ENCODE data around the gene LIMS3.
"Not testable (repeated sequence)": the region's sequence is repeated elsewhere in the genome, so short reads cannot be mapped to it uniquely, and the experiment has no call there.

Gene LIMS3

GRCh38 chr2:109898462-109899336, at the start of gene LIMS3:
Gene LIMS3, plus strand, starts transcription at chr2:109898688. Its CDS starts 41 bp downstream, at chr2:109898729.
- not testable (repeated sequence) for DNase-seq

- DNase-seq: not testable (repeated sequence)
Measured at GRCh38 chr2:109871129-109871751, 27.2 kb upstream of the LIMS3 start.

- not testable (repeated sequence) for DNase-seq
Measured at GRCh38 chr2:109876625-109877024, 21.9 kb upstream of the LIMS3 start.

GRCh38 chr2:109882112-109882511, 16.4 kb upstream of the LIMS3 start:
- not testable (repeated sequence) for DNase-seq

GRCh38 chr2:109888414-109888813, 10.1 kb upstream of the LIMS3 start:
- DNase-seq: not testable (repeated sequence)

- not testable (repeated sequence) for DNase-seq
Measured at GRCh38 chr2:109889909-109890308, 8.6 kb upstream of the LIMS3 start.

- DNase-seq: not testable (repeated sequence)
Measured at GRCh38 chr2:109891024-109891423, 7.5 kb upstream of the LIMS3 start.

- DNase-seq: not testable (repeated sequence)
Measured at GRCh38 chr2:109893736-109894135, 4.8 kb upstream of the LIMS3 start.

GRCh38 chr2:109894141-109894540, 4.3 kb upstream of the LIMS3 start:
- not testable (repeated sequence) for DNase-seq

GRCh38 chr2:109895090-109895869, 3.2 kb upstream of the LIMS3 start:
- DNase-seq: not testable (repeated sequence)

- not testable (repeated sequence) for DNase-seq
Measured at GRCh38 chr2:109896212-109896611, 2.3 kb upstream of the LIMS3 start.

- not testable (repeated sequence) for DNase-seq
Measured at GRCh38 chr2:109897769-109898461, 573 bp upstream of the LIMS3 start.

- not testable (repeated sequence) for DNase-seq
Measured at GRCh38 chr2:109905796-109906195, 7.3 kb downstream of the LIMS3 start.

- DNase-seq: not testable (repeated sequence)
Measured at GRCh38 chr2:109908626-109909025, 10.1 kb downstream of the LIMS3 start.

GRCh38 chr2:109910789-109911188, 12.3 kb downstream of the LIMS3 start:
- DNase-seq: not testable (repeated sequence)

- not testable (repeated sequence) for DNase-seq
Measured at GRCh38 chr2:109913911-109914310, 15.4 kb downstream of the LIMS3 start.

- not testable (repeated sequence) for DNase-seq
Measured at GRCh38 chr2:109914552-109914951, 16.1 kb downstream of the LIMS3 start.

- not testable (repeated sequence) for DNase-seq
Measured at GRCh38 chr2:109915830-109916229, 17.3 kb downstream of the LIMS3 start.

GRCh38 chr2:109920162-109920561, 21.7 kb downstream of the LIMS3 start:
- DNase-seq: not testable (repeated sequence)

- DNase-seq: not testable (repeated sequence)
Measured at GRCh38 chr2:109921543-109922384, 23.3 kb downstream of the LIMS3 start.

- not testable (repeated sequence) for DNase-seq
Measured at GRCh38 chr2:109924481-109924880, 26.0 kb downstream of the LIMS3 start.

Measured in C1 segment of cervical spinal cord (tissue), 14 donors.